Panc1 (cell line): ENCODE data around the gene GNAZ. TPM values are rescaled to one million over a fixed set of nuclear protein-coding genes. Genes with fewer than 3 reads are reported as not detected.

Source experiments
- ATAC-seq: fragments of 200-7000 bp; cut with Tn5 transposase; 2 replicates; pipeline ENCODE4 v1.9.1; 2020; ENCODE audit warnings: mild to moderate bottlenecking, moderate library complexity
- Bru-seq: library from RNA; stranded (reverse); fragments of 400-500 nt; gene quantifications from one replicate; lab custom pipeline; 2021; lab: Mats Ljungman, UMichigan
- BruChase-seq, 2 experiments: library from RNA; stranded (reverse); fragments of 400-500 nt; gene quantifications; one replicate each; lab custom pipeline; 2021; lab: Mats Ljungman, UMichigan
- BruUV-seq: library from RNA; stranded (reverse); fragments of 400-500 nt; replicated peaks from 2 replicates; lab custom pipeline; 2021; lab: Mats Ljungman, UMichigan
- CTCF ChIA-PET: fragments of 300-600 bp; sonication (Branson Sonifier 250); formaldehyde crosslinking; loops from one replicate; lab custom pipeline; 2022; ENCODE audit warnings: antibody characterized with exemption; lab: Charles Lee
- POLR2A ChIA-PET: fragments of 300-600 bp; sonication (Branson Sonifier 250); formaldehyde crosslinking; loops from one replicate; lab custom pipeline; 2022; ENCODE audit warnings: antibody characterized with exemption; lab: Charles Lee
- DNase-seq: peaks from one replicate; pipeline ENCODE4 v3.0.0-alpha.2; 2010; ENCODE audit warnings: low read depth, low spot score
- H3K27ac ChIP-seq: 2 replicates; pipeline ENCODE4 v1.5.1; 2011; ENCODE audit warnings: mild to moderate bottlenecking, low read length, inconsistent platforms
- H3K27me3 ChIP-seq: fragments of 200-500 bp; sonication (Bioruptor generic); 2 replicates; pipeline ENCODE4 v1.6.0; 2014; ENCODE audit warnings: low read length, inconsistent platforms; ENCODE audit not compliant: control insufficient read depth, insufficient read depth
- H3K36me3 ChIP-seq: fragments of 200-500 bp; sonication (Bioruptor generic); 2 replicates; pipeline ENCODE4 v1.5.1; 2014; ENCODE audit warnings: inconsistent platforms, mild to moderate bottlenecking, low read length, moderate library complexity; ENCODE audit not compliant: control insufficient read depth, insufficient read depth
- H3K4me1 ChIP-seq: 2 replicates; pipeline ENCODE4 v1.5.1; 2011; ENCODE audit warnings: inconsistent platforms, mild to moderate bottlenecking, low read length, moderate library complexity; ENCODE audit not compliant: control insufficient read depth, insufficient read depth
- H3K4me3 ChIP-seq, 2 experiments: 2 replicates each; pipeline ENCODE4 v1.5.1; 2011 to 2012; ENCODE audit warnings: low read depth in 2 of 2, low read length in 2 of 2, mild to moderate bottlenecking in 2 of 2, inconsistent platforms in 1 of 2, moderate library complexity in 1 of 2
- H3K9me3 ChIP-seq: fragments of 200-500 bp; sonication (Bioruptor generic); 2 replicates; pipeline ENCODE4 v1.5.1; 2014; ENCODE audit warnings: low read depth, mild to moderate bottlenecking, inconsistent platforms, low read length, moderate library complexity; ENCODE audit not compliant: control insufficient read depth, insufficient read depth
- CTCF ChIP-seq: fragments of 450-650 bp; IDR thresholded peaks from 2 replicates; pipeline ENCODE4 v1.5.1; 2017; ENCODE audit warnings: mild to moderate bottlenecking
- POLR2AphosphoS5 ChIP-seq: IDR thresholded peaks from 2 replicates; pipeline ENCODE4 v1.6.1; 2012; ENCODE audit warnings: mild to moderate bottlenecking, low read depth, low read length, moderate library complexity
- SIN3A ChIP-seq: IDR thresholded peaks from 2 replicates; pipeline ENCODE4 v1.6.1; 2012; ENCODE audit warnings: low read depth, mild to moderate bottlenecking, low read length, moderate library complexity, borderline replicate concordance; ENCODE audit not compliant: insufficient read depth
- TCF7L2 ChIP-seq: IDR thresholded peaks from 2 replicates; pipeline ENCODE4 v1.6.1; 2011; ENCODE audit warnings: mild to moderate bottlenecking, low read depth, low read length, inconsistent platforms
- in situ Hi-C: cut with HindIII; loops from 2 replicates; pipeline ENCODE4 v1.10.0; 2016; ENCODE audit warnings: low sequenced_read_pairs, low pct_unique_long_range_greater_than_20kb
- intact Hi-C: fragments of 100-400 bp; cut with micrococcal nuclease; formaldehyde crosslinking; loops from one replicate; pipeline ENCODE4 v1.10.0; 2022; ENCODE audit not compliant: unreplicated experiment
- long read RNA-seq: library from polyadenylated mRNA; unstranded; transcript quantifications from one replicate; pipeline ENCODE4 v2.0.0, GENCODE V29; 2021; ENCODE audit not compliant: unreplicated experiment
- polyA plus RNA-seq: library from polyadenylated mRNA; unstranded; fragments of >200 nt; gene quantifications from one replicate; pipeline ENCODE4 v1.2.1, GENCODE V29; 2012; ENCODE audit warnings: missing spikeins; ENCODE audit not compliant: insufficient read length
- total RNA-seq: library from RNA; stranded (reverse); gene quantifications from one replicate; pipeline ENCODE4 v1.2.1, GENCODE V29; 2021; ENCODE audit not compliant: unreplicated experiment
- TF ChIP-seq, protein P1 (sequence below), 2 experiments: IDR thresholded peaks; 2 replicates each; pipeline ENCODE4 v1.6.1; 2011 to 2012; ENCODE audit warnings: low read depth in 2 of 2, control low read depth in 1 of 2, low read length in 1 of 2, mild to moderate bottlenecking in 1 of 2, moderate library complexity in 1 of 2; ENCODE audit not compliant: insufficient read depth in 1 of 2

GNAZ gene
- total RNA-seq, result 11.9 TPM
- polyA plus RNA-seq, result 11.3 TPM
- Bru-seq, nascent RNA, result percentile 45 among the genes with signal in this experiment
- percentile 52 among the genes with signal in this experiment for BruChase-seq, experiment 1, labeled RNA remaining after a 2-hour chase
- percentile 54 among the genes with signal in this experiment for BruChase-seq, experiment 2, labeled RNA remaining after a 6-hour chase
- long read RNA-seq, transcript GNAZ-203 (3 exons, 3,333 nt), result major isoform, 5 of 15 reads
- long read RNA-seq, partial matches to known transcripts, result 6 of 15 reads
- long read RNA-seq, other reads (novel, unspliced or antisense), result 4 of 15 reads

GRCh38 chr22:23070418-23071229 is at the start of gene GNAZ:
GNAZ (plus strand) TSS chr22:23070519; CDS start chr22:23095696, 25,177 bp downstream.
- ATAC-seq (peak; percentile 84), DNase-seq (no peak)
- H3K27me3 ChIP-seq, result no peaks in the 10 kb centered on the region
- TF ChIP-seq SIN3A (no peak), CTCF (no peak), POLR2AphosphoS5 (no peak), TCF7L2 (no peak)
- TF ChIP-seq, protein P1, sequence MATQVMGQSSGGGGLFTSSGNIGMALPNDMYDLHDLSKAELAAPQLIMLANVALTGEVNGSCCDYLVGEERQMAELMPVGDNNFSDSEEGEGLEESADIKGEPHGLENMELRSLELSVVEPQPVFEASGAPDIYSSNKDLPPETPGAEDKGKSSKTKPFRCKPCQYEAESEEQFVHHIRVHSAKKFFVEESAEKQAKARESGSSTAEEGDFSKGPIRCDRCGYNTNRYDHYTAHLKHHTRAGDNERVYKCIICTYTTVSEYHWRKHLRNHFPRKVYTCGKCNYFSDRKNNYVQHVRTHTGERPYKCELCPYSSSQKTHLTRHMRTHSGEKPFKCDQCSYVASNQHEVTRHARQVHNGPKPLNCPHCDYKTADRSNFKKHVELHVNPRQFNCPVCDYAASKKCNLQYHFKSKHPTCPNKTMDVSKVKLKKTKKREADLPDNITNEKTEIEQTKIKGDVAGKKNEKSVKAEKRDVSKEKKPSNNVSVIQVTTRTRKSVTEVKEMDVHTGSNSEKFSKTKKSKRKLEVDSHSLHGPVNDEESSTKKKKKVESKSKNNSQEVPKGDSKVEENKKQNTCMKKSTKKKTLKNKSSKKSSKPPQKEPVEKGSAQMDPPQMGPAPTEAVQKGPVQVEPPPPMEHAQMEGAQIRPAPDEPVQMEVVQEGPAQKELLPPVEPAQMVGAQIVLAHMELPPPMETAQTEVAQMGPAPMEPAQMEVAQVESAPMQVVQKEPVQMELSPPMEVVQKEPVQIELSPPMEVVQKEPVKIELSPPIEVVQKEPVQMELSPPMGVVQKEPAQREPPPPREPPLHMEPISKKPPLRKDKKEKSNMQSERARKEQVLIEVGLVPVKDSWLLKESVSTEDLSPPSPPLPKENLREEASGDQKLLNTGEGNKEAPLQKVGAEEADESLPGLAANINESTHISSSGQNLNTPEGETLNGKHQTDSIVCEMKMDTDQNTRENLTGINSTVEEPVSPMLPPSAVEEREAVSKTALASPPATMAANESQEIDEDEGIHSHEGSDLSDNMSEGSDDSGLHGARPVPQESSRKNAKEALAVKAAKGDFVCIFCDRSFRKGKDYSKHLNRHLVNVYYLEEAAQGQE (IDR thresholded peaks at IDR 0.05; ENCODE audit: insufficient read depth in 1 of 2, low read depth in 2 of 2, low read length in 1 of 2), result no peak
- ChIA-PET POLR2A (interaction anchor here (0.7 kb wide), 1 partner anchor 607 kb away, joined by 11 read pairs; no protein-coding TSS in a partner anchor), CTCF (no interaction called here)
- BruUV-seq, result no TSS peak
- peak within 1 kb of the TSS; percentile 66; the same call in 1 of the 2 replicates for H3K27ac ChIP-seq
- H3K4me1 ChIP-seq, result no peaks in the 10 kb centered on the region
- intact Hi-C loops (no loop called here), in situ Hi-C loops (no loop called here)
- H3K4me3 ChIP-seq, result peak within 1 kb of the TSS; percentile 55 to 77
- no peaks in the 10 kb centered on the region for H3K9me3 ChIP-seq
- no peaks in the 10 kb centered on the region for H3K36me3 ChIP-seq

DNA sequence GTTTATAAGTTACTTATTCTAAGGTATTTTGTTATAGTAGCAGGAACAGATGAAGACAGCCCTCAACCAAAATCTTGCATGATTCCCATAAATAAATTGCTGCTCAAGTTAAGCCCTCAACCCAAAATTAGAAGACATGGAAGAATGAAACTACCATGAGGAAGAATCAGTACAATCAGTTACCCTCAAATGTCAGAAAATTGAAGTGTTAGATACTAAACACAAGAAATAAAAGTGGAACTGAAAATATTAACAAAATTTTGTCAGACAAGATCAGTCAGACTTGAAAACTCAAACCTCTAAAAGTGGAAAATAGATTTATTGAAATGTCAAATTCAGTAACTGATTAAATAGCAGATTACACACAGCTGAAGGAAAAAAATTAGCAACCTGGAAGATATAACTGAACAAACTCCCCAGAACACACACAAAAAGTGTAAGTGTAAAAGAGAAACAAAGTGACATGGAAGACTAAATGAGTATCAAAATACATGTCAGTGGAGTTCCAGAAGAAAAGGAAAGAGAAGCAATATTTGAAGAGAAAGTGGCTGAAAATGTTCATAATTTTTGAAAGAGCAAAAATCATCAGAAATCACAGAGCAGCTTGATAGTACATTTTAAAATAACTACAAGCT is 49.5 kb upstream of the GNAZ start:
- TF ChIP-seq SIN3A (no peak), POLR2AphosphoS5 (no peak), TCF7L2 (no peak), CTCF (no peak)
- TF ChIP-seq, protein P1 (IDR thresholded peaks at IDR 0.05; ENCODE audit: insufficient read depth in 1 of 2, low read depth in 2 of 2, low read length in 1 of 2), result no peak
- Histone ChIP-seq H3K27ac (no peak overlapping the region), H3K36me3 (no peaks in the 10 kb centered on the region), H3K9me3 (no peaks in the 10 kb centered on the region), H3K4me1 (no peaks in the 10 kb centered on the region), H3K27me3 (no peaks in the 10 kb centered on the region), H3K4me3 (no peak overlapping the region)
- ChIA-PET POLR2A (no interaction called here), CTCF (no interaction called here)
- DNase-seq, result no peak
- intact Hi-C loops, result no loop called here
- ATAC-seq, result no peak
- no TSS peak for BruUV-seq
- in situ Hi-C loops, result no loop called here
